HG03354 (cell line): ENCODE data around the gene C2CD4C.
"Not testable (repeated sequence)": the region's sequence is repeated elsewhere in the genome, so short reads cannot be mapped to it uniquely, and the experiment has no call there.

Experiments used
- ATAC-seq: cut with Tn5 transposase; IDR thresholded peaks from one replicate; pipeline ENCODE4 v1.9.1; 2021; ENCODE audit warnings: mild to moderate bottlenecking; ENCODE audit not compliant: unreplicated experiment, poor library complexity, severe bottlenecking

The C2CD4C gene

GRCh38 chr19:440391-441212 is 31.7 kb upstream of the C2CD4C start:
- no peak for ATAC-seq

- no peak for ATAC-seq
Measured at GRCh38 chr19:439167-439900, 30.4 kb upstream of the C2CD4C start.

GRCh38 chr19:438416-438958 is 29.5 kb upstream of the C2CD4C start:
- ATAC-seq, result no peak

- ATAC-seq, result no peak
Measured at GRCh38 chr19:437041-437440, 28.1 kb upstream of the C2CD4C start.

- ATAC-seq, result no peak
Measured at GRCh38 chr19:436413-436950, 27.5 kb upstream of the C2CD4C start.

GRCh38 chr19:435707-436412 is 26.9 kb upstream of the C2CD4C start:
- no peak for ATAC-seq

GRCh38 chr19:435056-435706 is 26.2 kb upstream of the C2CD4C start:
- no peak for ATAC-seq

- no peak for ATAC-seq
Measured at GRCh38 chr19:434152-434960, 25.4 kb upstream of the C2CD4C start.

- no peak for ATAC-seq
Measured at GRCh38 chr19:430701-431100, 21.8 kb upstream of the C2CD4C start.

GRCh38 chr19:428149-428548 is 19.2 kb upstream of the C2CD4C start:
- no peak for ATAC-seq

GRCh38 chr19:427675-428074 is 18.7 kb upstream of the C2CD4C start:
- not testable (repeated sequence) for ATAC-seq

GRCh38 chr19:426725-427445 is 17.9 kb upstream of the C2CD4C start:
- no peak for ATAC-seq

- no peak for ATAC-seq
Measured at GRCh38 chr19:425056-425455, 16.1 kb upstream of the C2CD4C start.

- ATAC-seq, result no peak
Measured at GRCh38 chr19:424546-424945, 15.6 kb upstream of the C2CD4C start.

- ATAC-seq, result no peak
Measured at GRCh38 chr19:423691-424466, 14.9 kb upstream of the C2CD4C start.

- not testable (repeated sequence) for ATAC-seq
Measured at GRCh38 chr19:422917-423226, 13.9 kb upstream of the C2CD4C start.

- ATAC-seq, result no peak
Measured at GRCh38 chr19:422213-422916, 13.4 kb upstream of the C2CD4C start.
